Measurements from ENCODE around the gene TFEB.

Gene TFEB

GRCh38 chr6:41638002-41638934 lies 97.1 kb downstream of the TFEB start, which contains the start of gene MDFI:
Gene MDFI (plus strand): TSS chr6:41638468. CDS start chr6:41638750, 282 bp downstream.
- peaks cover 19% of the 10 kb centered on the region for H3K4me1 Mint-ChIP-seq (ENCODE audit: low read depth)
- no peaks in the 10 kb centered on the region for H3K36me3 Mint-ChIP-seq (ENCODE audit: low read depth)
- H3K27ac Mint-ChIP-seq: no peak within 1 kb of the TSS
- intact Hi-C loops (cut with micrococcal nuclease): no loop called here
- peaks cover 78% of the 10 kb centered on the region for H3K27me3 Mint-ChIP-seq
- peak within 1 kb of the TSS; percentile 39 for H3K4me3 Mint-ChIP-seq
- no peaks in the 10 kb centered on the region for H3K9me3 Mint-ChIP-seq

- no peaks in the 10 kb centered on the region for H3K9me3 Mint-ChIP-seq
- peaks cover 19% of the 10 kb centered on the region for H3K4me1 Mint-ChIP-seq (ENCODE audit: low read depth)
- intact Hi-C loops (cut with micrococcal nuclease): no loop called here
- H3K36me3 Mint-ChIP-seq (ENCODE audit: low read depth): no peaks in the 10 kb centered on the region
- peak overlapping the region; percentile 30 for H3K4me3 Mint-ChIP-seq
- no peak overlapping the region for H3K27ac Mint-ChIP-seq
- H3K27me3 Mint-ChIP-seq: peaks cover 75% of the 10 kb centered on the region
These were observed 98.0 kb downstream of the TFEB start for GRCh38 chr6:41637194-41638001.

GRCh38 chr6:41636833-41637193 lies 98.6 kb downstream of the TFEB start:
- H3K4me1 Mint-ChIP-seq (ENCODE audit: low read depth): peaks cover 19% of the 10 kb centered on the region
- H3K27me3 Mint-ChIP-seq: peaks cover 75% of the 10 kb centered on the region
- H3K36me3 Mint-ChIP-seq (ENCODE audit: low read depth): no peaks in the 10 kb centered on the region
- H3K4me3 Mint-ChIP-seq: no peak overlapping the region
- no peaks in the 10 kb centered on the region for H3K9me3 Mint-ChIP-seq
- no peak overlapping the region for H3K27ac Mint-ChIP-seq
- intact Hi-C loops (cut with micrococcal nuclease): no loop called here

GRCh38 chr6:41635365-41635764 lies 100.0 kb downstream of the TFEB start:
- H3K4me1 Mint-ChIP-seq (ENCODE audit: low read depth): peaks cover 19% of the 10 kb centered on the region
- peaks cover 75% of the 10 kb centered on the region for H3K27me3 Mint-ChIP-seq
- intact Hi-C loops (cut with micrococcal nuclease): no loop called here
- no peaks in the 10 kb centered on the region for H3K36me3 Mint-ChIP-seq (ENCODE audit: low read depth)
- no peak overlapping the region for H3K27ac Mint-ChIP-seq
- no peaks in the 10 kb centered on the region for H3K9me3 Mint-ChIP-seq
- no peak overlapping the region for H3K4me3 Mint-ChIP-seq

DNA sequence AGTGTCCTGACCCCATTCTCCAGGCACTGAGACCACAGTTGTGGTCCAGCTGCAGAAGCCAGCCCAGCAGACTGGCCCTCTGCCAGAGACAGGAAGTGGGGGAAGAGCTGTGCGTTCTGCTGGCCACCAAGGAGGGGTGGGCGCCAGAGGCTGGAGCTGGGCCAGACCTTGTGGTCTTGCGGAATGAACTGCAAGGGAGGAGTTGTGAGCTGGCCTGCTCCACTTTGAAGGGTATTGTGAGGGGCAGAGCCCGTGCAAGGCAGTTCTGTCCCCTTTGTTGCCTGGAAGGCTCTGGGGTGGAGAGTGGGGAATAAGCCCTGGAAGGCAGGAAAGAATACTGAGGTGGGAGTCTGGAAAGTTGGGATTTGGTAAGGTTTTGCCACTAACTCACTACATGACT lies 100.8 kb downstream of the TFEB start:
- H3K27ac Mint-ChIP-seq: no peak overlapping the region
- H3K36me3 Mint-ChIP-seq (ENCODE audit: low read depth): no peaks in the 10 kb centered on the region
- H3K4me3 Mint-ChIP-seq: no peak overlapping the region
- intact Hi-C loops (cut with micrococcal nuclease): no loop called here
- H3K9me3 Mint-ChIP-seq: no peaks in the 10 kb centered on the region
- H3K4me1 Mint-ChIP-seq (ENCODE audit: low read depth): peaks cover 19% of the 10 kb centered on the region
- peaks cover 68% of the 10 kb centered on the region for H3K27me3 Mint-ChIP-seq

Measured in dendritic cell treated with granulocyte-macrophage colony-stimulating factor and Interleukin-4, amounts not matched to agents 40 ng/mL and 50 ng/mL, for 4 days (primary cell).